ENCODE results near the gene CLCC1.

DNA sequence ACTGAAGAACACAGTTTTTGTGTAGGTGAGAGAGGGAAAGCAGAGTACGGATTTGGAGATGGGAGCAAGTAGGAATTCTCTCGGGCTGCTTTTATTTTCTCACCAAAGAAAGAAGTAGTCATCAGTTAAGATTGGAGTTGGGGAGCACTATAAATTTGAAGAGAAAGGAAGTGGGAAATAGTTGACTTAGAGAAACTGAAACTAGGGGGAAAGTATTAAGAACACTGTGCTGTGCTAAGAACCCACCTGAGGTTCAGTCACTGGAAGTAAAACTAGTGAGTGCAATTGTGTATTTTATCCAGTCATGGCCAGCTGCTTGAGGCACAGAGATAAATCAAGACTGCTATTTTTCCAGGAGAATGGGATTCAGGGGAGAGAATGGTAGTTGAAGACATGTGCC is 37.4 kb downstream of the CLCC1 start:
- TF ChIP-seq, protein P1, sequence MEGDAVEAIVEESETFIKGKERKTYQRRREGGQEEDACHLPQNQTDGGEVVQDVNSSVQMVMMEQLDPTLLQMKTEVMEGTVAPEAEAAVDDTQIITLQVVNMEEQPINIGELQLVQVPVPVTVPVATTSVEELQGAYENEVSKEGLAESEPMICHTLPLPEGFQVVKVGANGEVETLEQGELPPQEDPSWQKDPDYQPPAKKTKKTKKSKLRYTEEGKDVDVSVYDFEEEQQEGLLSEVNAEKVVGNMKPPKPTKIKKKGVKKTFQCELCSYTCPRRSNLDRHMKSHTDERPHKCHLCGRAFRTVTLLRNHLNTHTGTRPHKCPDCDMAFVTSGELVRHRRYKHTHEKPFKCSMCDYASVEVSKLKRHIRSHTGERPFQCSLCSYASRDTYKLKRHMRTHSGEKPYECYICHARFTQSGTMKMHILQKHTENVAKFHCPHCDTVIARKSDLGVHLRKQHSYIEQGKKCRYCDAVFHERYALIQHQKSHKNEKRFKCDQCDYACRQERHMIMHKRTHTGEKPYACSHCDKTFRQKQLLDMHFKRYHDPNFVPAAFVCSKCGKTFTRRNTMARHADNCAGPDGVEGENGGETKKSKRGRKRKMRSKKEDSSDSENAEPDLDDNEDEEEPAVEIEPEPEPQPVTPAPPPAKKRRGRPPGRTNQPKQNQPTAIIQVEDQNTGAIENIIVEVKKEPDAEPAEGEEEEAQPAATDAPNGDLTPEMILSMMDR (IDR thresholded peaks at IDR 0.05), result no peak
- no peak for TF ChIP-seq POLR2A (IDR thresholded peaks at IDR 0.05)

Data from stomach (tissue), 4 donors.